ENCODE measurements around the gene RNF168. TPM values are rescaled to one million over a fixed set of nuclear protein-coding genes. Genes with fewer than 3 reads are reported as not detected.

The RNF168 gene
- total RNA-seq, 4 donors from 2014 or later: 23.1 to 31.3 (median 29.0) TPM

- no peak for TF ChIP-seq CTCF (IDR thresholded peaks at IDR 0.05; ENCODE audit: low read depth)
These were observed 63.5 kb downstream of the RNF168 start for GRCh38 chr3:196440041-196440537.

- TF ChIP-seq CTCF (IDR thresholded peaks at IDR 0.05; ENCODE audit: low read depth): no peak
These were observed 71.3 kb downstream of the RNF168 start, which contains the start of gene UBXN7 for GRCh38 chr3:196432137-196432879. TSS of gene UBXN7 (minus strand) at chr3:196432427. CDS start at chr3:196432399, 28 bp downstream.

GRCh38 chr3:196431181-196432136 lies 72.1 kb downstream of the RNF168 start:
- TF ChIP-seq CTCF (IDR thresholded peaks at IDR 0.05; ENCODE audit: low read depth): no peak

- no peak for TF ChIP-seq CTCF (IDR thresholded peaks at IDR 0.05; ENCODE audit: low read depth)
These were observed 75.5 kb downstream of the RNF168 start for GRCh38 chr3:196428041-196428440.

- TF ChIP-seq CTCF (IDR thresholded peaks at IDR 0.05; ENCODE audit: low read depth): no peak
These were observed 80.4 kb downstream of the RNF168 start for GRCh38 chr3:196423044-196423781.

- TF ChIP-seq CTCF (IDR thresholded peaks at IDR 0.05; ENCODE audit: low read depth): no peak
These were observed 84.2 kb downstream of the RNF168 start for GRCh38 chr3:196419386-196419785.

Small RNA genes lying within 50 kb of the gene (small RNA-seq; reads per million reads assigned to genes)
- not detected for gene AC083822.1
- not detected for gene AC117490.1
- gene RPS29P3: not detected

Other genes with a start within 250 kb of the RNF168 start
- gene PCYT1A, start 216.0 kb downstream of the RNF168 start, total RNA-seq: 100 to 1,000 TPM; 108 to 153 (median 123) TPM
- 1 to 10 TPM; 1.1 to 5.6 (median 3.5) TPM for gene DYNLT2B, start 185.5 kb downstream of the RNF168 start, total RNA-seq
- gene TM4SF19, start 165.4 kb downstream of the RNF168 start, total RNA-seq: 10 to 100 TPM in 1 of 4 donors, 1 to 10 TPM in 2, not detected in 1; 2.4 to 89.8 (median 8.1) TPM
- 10 to 100 TPM; 22.5 to 36.9 (median 28.8) TPM for gene UBXN7, start 71.3 kb downstream of the RNF168 start, total RNA-seq
- gene SMCO1, start 11.6 kb upstream of the RNF168 start, total RNA-seq: not detected
- 10 to 100 TPM in 1 of 4 donors, 1 to 10 TPM in 3; 1.6 to 11.5 (median 5.9) TPM for gene WDR53, start 64.8 kb upstream of the RNF168 start, total RNA-seq
- 1 to 10 TPM; 6.6 to 9.5 (median 7.4) TPM for gene FBXO45, start 64.9 kb upstream of the RNF168 start, total RNA-seq
- 10 to 100 TPM in 3 of 4 donors, 1 to 10 TPM in 1; 7.9 to 22.3 (median 13.4) TPM for gene NRROS, start 135.9 kb upstream of the RNF168 start, total RNA-seq
- 1 to 10 TPM; 1.5 to 3.3 (median 1.9) TPM for gene CEP19, start 208.5 kb upstream of the RNF168 start, total RNA-seq
- 10 to 100 TPM; 20.0 to 26.0 (median 22.7) TPM for gene PIGX, start 208.6 kb upstream of the RNF168 start, total RNA-seq
- 100 to 1,000 TPM in 1 of 4 donors, 10 to 100 TPM in 3; 69.3 to 127 (median 74.7) TPM for gene PAK2, start 236.1 kb upstream of the RNF168 start, total RNA-seq

Measured in subcutaneous adipose tissue (tissue), 4 donors.